Gastroesophageal sphincter (tissue), 3 donors: Measurements from ENCODE around the gene PARD3B.

Experiments used
- EP300 ChIP-seq: sonication (generic); formaldehyde crosslinking; IDR thresholded peaks from one replicate; pipeline ENCODE4 v1.6.1; 2017; ENCODE audit warnings: antibody characterized with exemption, mild to moderate bottlenecking
- POLR2A ChIP-seq, 2 donors: fragments of 450-650 bp; IDR thresholded peaks; one replicate each; pipeline ENCODE4 v1.6.1; 2017; ENCODE audit warnings: antibody characterized with exemption in 2 of 2, mild to moderate bottlenecking in 2 of 2, moderate library complexity in 1 of 2
- TF ChIP-seq, protein P1 (sequence below), 4 experiments: fragments of 200-600 bp in 2 of 4; fragments of 450-650 bp in 2 of 4; sonication (generic) in 1 of 4; IDR thresholded peaks; one replicate each; pipeline ENCODE4 v1.5.1; 2017 to 2019; ENCODE audit warnings: antibody characterized with exemption in 4 of 4, mild to moderate bottlenecking in 2 of 4, moderate library complexity in 2 of 4

DNA sequence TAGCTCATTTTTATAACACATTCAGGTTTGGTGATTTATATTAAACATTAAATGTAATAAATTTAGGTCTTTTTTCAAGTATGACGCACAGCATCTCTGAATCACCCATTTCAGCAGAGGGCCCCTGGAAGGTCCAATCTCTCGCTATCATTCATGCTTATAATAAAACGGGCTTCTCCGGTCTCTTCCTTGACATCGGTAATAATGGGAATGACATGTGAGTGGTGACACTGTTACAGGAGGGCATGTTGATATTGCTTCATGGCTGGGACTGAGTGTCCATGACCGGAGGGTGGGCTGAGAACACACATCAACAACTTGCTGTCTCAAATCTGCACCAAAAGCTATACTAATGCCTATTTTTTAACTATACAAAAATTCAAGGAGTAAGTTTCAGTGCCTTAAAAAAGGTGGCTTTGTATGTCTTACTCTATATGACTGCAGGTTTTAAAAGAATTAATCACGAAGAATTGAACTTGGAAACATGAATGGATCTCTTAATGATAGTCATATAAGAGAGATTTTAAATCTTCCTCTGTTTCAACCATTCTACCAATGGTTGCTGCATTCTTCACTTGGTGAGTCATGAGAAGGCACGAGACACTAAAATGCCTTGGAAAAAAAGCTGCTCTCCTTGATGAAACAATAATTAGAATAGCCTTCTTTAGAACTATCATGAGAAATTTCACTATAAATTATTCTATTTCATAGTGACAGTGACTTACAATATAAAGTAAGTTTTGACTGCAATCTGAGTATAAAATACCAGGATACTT, 1035.1 kb downstream of the PARD3B start:
- TF ChIP-seq, protein P1, sequence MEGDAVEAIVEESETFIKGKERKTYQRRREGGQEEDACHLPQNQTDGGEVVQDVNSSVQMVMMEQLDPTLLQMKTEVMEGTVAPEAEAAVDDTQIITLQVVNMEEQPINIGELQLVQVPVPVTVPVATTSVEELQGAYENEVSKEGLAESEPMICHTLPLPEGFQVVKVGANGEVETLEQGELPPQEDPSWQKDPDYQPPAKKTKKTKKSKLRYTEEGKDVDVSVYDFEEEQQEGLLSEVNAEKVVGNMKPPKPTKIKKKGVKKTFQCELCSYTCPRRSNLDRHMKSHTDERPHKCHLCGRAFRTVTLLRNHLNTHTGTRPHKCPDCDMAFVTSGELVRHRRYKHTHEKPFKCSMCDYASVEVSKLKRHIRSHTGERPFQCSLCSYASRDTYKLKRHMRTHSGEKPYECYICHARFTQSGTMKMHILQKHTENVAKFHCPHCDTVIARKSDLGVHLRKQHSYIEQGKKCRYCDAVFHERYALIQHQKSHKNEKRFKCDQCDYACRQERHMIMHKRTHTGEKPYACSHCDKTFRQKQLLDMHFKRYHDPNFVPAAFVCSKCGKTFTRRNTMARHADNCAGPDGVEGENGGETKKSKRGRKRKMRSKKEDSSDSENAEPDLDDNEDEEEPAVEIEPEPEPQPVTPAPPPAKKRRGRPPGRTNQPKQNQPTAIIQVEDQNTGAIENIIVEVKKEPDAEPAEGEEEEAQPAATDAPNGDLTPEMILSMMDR (IDR thresholded peaks at IDR 0.05) = no peak
- TF ChIP-seq POLR2A (IDR thresholded peaks at IDR 0.05) (no peak), EP300 (no peak)
